Activated T-cell treated with anti-CD3 and anti-CD28 coated beads, Interleukin-2, amount 50 U/mL, for 4 hours (primary cell): ENCODE results near the gene TRIM3. TPM values are rescaled to one million over a fixed set of nuclear protein-coding genes. Genes with fewer than 3 reads are reported as not detected.
A peak's percentile ranks its signal among the peaks of the same experiment; 100 is the strongest.

Experiments
- ATAC-seq, 2 donors: fragments of 200-7000 bp; cut with Tn5 transposase; one replicate each; pipeline ENCODE4 v1.10.0; 2021
- DNase-seq: peaks from one replicate; pipeline ENCODE4 v3.0.0-alpha.2; 2020
- H3K27me3 Mint-ChIP-seq: one replicate; pipeline ENCODE4 v1.8.0; 2021; ENCODE audit warnings: low read depth, mixed read lengths
- H3K36me3 Mint-ChIP-seq: one replicate; pipeline ENCODE4 v1.8.0; 2022; ENCODE audit warnings: mixed read lengths; ENCODE audit not compliant: insufficient read depth
- H3K4me1 Mint-ChIP-seq: one replicate; pipeline ENCODE4 v1.8.0; 2021; ENCODE audit warnings: low read depth, mixed read lengths
- H3K4me3 Mint-ChIP-seq: one replicate; pipeline ENCODE4 v1.8.0; 2021; ENCODE audit warnings: mild to moderate bottlenecking, moderate library complexity, mixed read lengths
- H3K9me3 Mint-ChIP-seq: one replicate; pipeline ENCODE4 v1.8.0; 2021; ENCODE audit warnings: mixed read lengths
- total RNA-seq, 3 donors: library from RNA; stranded (reverse); gene quantifications; one replicate each; pipeline ENCODE4 v1.2.1, GENCODE V29; 2021

Gene TRIM3
- total RNA-seq, 3 donors from 2014 or later: 3.2 to 4.3 (median 3.6) TPM

- DNase-seq (no peak), ATAC-seq (no peak)
- peaks cover 20% of the 10 kb centered on the region for H3K4me1 Mint-ChIP-seq
- peaks cover 22% of the 10 kb centered on the region for H3K36me3 Mint-ChIP-seq
- H3K27me3 Mint-ChIP-seq: no peaks in the 10 kb centered on the region
- H3K4me3 Mint-ChIP-seq: no peak overlapping the region
- no peaks in the 10 kb centered on the region for H3K9me3 Mint-ChIP-seq
Observed at GRCh38 chr11:6486938-6487337, 13.2 kb upstream of the TRIM3 start.

DNA sequence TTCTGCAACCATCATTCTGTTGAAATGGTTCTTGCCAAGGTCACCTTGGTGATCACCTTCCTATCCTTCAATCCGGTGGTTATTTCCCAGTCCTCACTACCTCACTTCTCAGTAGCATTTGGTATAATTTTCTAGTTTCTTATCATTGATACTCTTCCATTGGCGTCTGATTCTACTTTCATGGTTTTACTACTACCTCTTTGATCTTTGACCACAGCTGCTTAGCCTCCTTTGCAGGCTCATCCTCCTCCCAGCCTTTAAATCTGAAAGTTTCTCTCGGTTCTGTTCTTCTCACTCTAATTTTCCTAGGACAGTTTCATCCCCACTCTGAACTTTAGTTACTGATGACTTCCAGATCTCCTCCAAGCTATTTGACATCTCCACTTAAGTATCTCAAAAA is 12.5 kb upstream of the TRIM3 start:
- Mint-ChIP-seq H3K4me1 (peaks cover 20% of the 10 kb centered on the region), H3K4me3 (no peak overlapping the region), H3K27me3 (no peaks in the 10 kb centered on the region), H3K36me3 (peaks cover 22% of the 10 kb centered on the region), H3K9me3 (no peaks in the 10 kb centered on the region)
- ATAC-seq: no peak
- DNase-seq: no peak

DNA sequence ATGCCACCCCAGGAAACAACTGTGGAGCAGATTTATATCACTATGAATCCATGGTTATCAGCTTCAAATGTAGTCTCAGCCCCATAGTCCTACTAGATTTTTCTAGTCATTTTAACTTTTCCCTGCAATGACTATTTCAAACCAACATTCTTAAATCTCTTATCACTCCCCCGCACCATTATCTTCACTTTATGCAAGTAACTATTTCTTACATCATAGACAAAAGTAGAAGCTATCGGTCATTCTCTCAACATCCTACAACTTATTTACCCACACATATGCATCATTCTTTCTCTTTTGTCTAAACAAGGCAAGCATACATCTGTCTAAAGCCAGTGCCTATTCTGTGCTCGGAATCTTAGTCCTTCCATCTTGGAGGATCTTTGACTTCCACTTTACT is 11.9 kb upstream of the TRIM3 start:
- Mint-ChIP-seq H3K4me1 (peaks cover 23% of the 10 kb centered on the region), H3K9me3 (no peaks in the 10 kb centered on the region), H3K4me3 (no peak overlapping the region), H3K27me3 (no peaks in the 10 kb centered on the region), H3K36me3 (peaks cover 22% of the 10 kb centered on the region)
- DNase-seq (no peak), ATAC-seq (no peak)

GRCh38 chr11:6483015-6483414 is 9.3 kb upstream of the TRIM3 start:
- H3K4me3 Mint-ChIP-seq: peak overlapping the region; percentile 86
- peaks cover 16% of the 10 kb centered on the region for H3K36me3 Mint-ChIP-seq
- DNase-seq: no peak
- no peaks in the 10 kb centered on the region for H3K27me3 Mint-ChIP-seq
- no peaks in the 10 kb centered on the region for H3K9me3 Mint-ChIP-seq
- no peak for ATAC-seq
- peaks cover 31% of the 10 kb centered on the region for H3K4me1 Mint-ChIP-seq

DNA sequence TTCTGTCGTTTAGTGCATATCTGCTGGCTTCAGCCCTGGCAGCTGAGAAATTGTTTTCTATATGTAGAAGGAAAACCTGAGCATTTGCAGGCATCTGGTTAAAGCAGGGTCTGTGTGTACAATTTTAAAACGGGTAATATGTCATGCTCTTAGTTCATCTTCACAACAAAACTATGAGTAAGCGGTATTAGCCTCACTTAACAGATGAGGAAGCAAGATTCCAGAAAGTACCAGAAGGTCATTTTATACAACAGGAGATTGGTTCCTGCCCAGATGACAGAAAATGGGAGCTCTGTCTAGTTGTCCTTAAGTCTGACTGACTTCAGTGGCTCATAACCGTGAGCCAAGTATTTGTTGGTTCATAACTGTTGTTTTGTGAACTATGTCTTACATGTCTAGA is 8.7 kb upstream of the TRIM3 start:
- Mint-ChIP-seq H3K9me3 (no peaks in the 10 kb centered on the region), H3K4me3 (peak overlapping the region; percentile 86)

GRCh38 chr11:6481924-6482275 is 8.2 kb upstream of the TRIM3 start:
- Mint-ChIP-seq H3K36me3 (peaks cover 22% of the 10 kb centered on the region), H3K4me3 (peak overlapping the region; percentile 86), H3K27me3 (no peaks in the 10 kb centered on the region)

More for the DNA sequence above, 8.7 kb upstream of the TRIM3 start:
- peaks cover 20% of the 10 kb centered on the region for H3K36me3 Mint-ChIP-seq
- H3K27me3 Mint-ChIP-seq: no peaks in the 10 kb centered on the region
- no peak for ATAC-seq
- H3K4me1 Mint-ChIP-seq: peaks cover 31% of the 10 kb centered on the region
- DNase-seq: no peak

DNA sequence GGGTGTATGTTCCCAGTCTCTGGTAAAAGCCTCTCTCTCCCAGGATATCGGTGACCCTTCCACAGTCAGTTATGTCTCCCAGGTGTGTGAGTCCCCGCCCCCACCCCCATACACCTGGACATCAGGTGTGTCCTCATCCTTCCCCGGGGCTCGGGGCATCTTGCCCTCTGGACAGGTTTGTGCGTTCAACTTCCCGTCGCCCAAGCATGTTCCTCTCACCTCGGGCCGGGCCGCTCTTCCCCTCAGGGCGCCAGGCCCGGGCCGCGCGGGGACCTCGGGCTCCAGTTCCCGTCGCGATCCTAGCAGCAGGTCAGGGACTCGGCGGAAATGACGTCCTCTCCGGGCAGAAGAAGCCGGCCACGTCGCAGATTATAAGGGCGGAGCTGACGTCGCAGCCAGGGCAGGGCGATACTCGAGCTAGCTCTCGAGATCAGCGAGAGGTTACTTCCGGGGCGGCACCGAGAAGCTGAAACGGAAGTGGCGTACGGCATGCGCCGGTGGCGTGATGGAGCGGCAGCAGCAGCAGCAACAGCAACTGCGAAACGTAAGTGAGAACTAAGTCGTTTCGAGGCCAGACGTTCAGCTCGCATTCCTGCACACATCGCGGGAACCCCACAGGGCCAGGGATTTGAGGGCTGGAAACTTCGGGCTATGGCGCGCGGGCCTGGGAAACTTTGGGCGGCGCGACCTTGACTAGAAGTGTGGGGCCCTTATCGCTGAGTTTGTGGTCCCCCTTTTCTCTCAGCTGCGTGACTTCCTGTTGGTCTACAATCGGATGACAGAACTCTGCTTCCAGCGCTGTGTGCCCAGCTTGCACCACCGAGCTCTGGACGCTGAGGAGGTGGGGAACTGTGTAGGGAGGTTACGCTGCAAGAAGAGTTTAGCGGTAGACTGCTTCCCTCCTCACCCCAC is 7.5 kb upstream of the TRIM3 start, which contains the start of the genes ARFIP2 and TIMM10B:
TSS of gene ARFIP2 (minus strand) at position 320 of the 912 bp plus-strand sequence. CDS start 910 bp downstream, outside the sequence.
TSS of gene TIMM10B (plus strand) at position 490 of the 912 bp plus-strand sequence. CDS start at position 506, 16 bp downstream.
- peak within 1 kb of the TSS; percentile 86 for H3K4me3 Mint-ChIP-seq
- H3K27me3 Mint-ChIP-seq: no peaks in the 10 kb centered on the region
- H3K9me3 Mint-ChIP-seq: no peaks in the 10 kb centered on the region
- H3K4me1 Mint-ChIP-seq: peaks cover 31% of the 10 kb centered on the region
- DNase-seq (peak; percentile 94), ATAC-seq (peak; percentile 97 to 98)
- peaks cover 25% of the 10 kb centered on the region for H3K36me3 Mint-ChIP-seq

More at GRCh38 chr11:6481924-6482275, 8.2 kb upstream of the TRIM3 start:
- Mint-ChIP-seq H3K9me3 (no peaks in the 10 kb centered on the region), H3K4me1 (peaks cover 31% of the 10 kb centered on the region)
- DNase-seq: no peak
- peak in 1 of 2 donors; percentile 4 for ATAC-seq

DNA sequence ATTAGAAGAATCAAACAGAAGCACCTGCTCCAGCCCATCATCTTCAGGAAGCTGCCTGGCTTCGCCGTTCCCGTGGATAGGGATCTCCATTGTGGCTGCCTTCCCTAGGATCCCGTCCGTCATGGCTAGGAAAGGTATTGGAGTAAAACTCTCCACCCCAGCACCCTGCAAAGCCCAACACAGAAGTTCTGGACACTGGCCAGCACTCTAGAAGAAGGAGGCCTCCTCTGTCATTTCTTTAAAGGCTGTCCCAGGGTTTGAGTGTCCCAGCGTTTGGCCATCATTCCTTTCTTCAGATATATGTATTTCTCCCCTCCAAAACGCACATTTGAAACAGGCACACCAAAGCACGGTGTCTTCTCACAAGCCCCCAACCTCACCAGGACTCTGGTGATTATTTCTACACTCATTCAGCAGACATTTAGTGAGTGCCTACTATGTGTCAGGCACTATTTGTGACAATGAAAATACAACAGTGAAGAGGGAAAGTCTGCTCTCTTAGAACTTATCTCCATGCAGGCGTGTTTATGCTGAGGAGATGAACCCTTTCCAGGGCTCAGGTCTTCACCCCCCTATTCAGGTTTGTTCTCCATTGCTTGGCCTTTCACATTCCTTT is 6.7 kb upstream of the TRIM3 start:
- no peak for DNase-seq

DNA sequence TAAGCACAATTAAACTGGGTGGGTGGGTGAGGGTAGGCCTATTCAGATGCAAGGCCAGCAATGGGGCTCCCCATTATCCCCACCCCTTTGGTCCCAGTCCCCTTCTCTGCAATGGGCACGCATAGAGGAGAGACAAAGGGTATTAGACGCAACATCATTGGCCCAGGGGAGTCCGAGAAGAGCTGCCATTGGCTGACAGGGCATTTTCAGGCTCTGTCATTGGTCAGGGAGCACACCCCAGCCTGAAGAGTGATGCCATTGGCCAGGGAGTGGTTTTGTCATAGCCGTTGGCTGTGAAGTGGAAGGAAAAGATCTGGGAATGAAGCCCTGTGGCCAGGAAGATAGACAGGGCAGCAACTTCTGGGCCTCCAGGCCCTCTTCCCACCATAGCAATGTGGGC is 2.8 kb upstream of the TRIM3 start:
- H3K36me3 Mint-ChIP-seq: peaks cover 11% of the 10 kb centered on the region
- peaks cover 37% of the 10 kb centered on the region for H3K4me1 Mint-ChIP-seq
- H3K9me3 Mint-ChIP-seq: no peaks in the 10 kb centered on the region
- DNase-seq (no peak), ATAC-seq (no peak)
- H3K27me3 Mint-ChIP-seq: no peaks in the 10 kb centered on the region
- no peak overlapping the region for H3K4me3 Mint-ChIP-seq

More for the DNA sequence above, 6.7 kb upstream of the TRIM3 start:
- peaks cover 31% of the 10 kb centered on the region for H3K4me1 Mint-ChIP-seq
- no peaks in the 10 kb centered on the region for H3K9me3 Mint-ChIP-seq
- no peaks in the 10 kb centered on the region for H3K27me3 Mint-ChIP-seq
- ATAC-seq: no peak
- peak overlapping the region; percentile 86 for H3K4me3 Mint-ChIP-seq
- H3K36me3 Mint-ChIP-seq: peaks cover 25% of the 10 kb centered on the region

GRCh38 chr11:6475936-6476335 is 2.2 kb upstream of the TRIM3 start:
- no peak for DNase-seq
- peak overlapping the region; percentile 10 for H3K4me3 Mint-ChIP-seq
- no peaks in the 10 kb centered on the region for H3K9me3 Mint-ChIP-seq
- peaks cover 11% of the 10 kb centered on the region for H3K36me3 Mint-ChIP-seq
- peaks cover 37% of the 10 kb centered on the region for H3K4me1 Mint-ChIP-seq
- H3K27me3 Mint-ChIP-seq: no peaks in the 10 kb centered on the region
- no peak for ATAC-seq

- Mint-ChIP-seq H3K36me3 (peaks cover 11% of the 10 kb centered on the region), H3K9me3 (no peaks in the 10 kb centered on the region), H3K4me1 (peaks cover 30% of the 10 kb centered on the region), H3K27me3 (no peaks in the 10 kb centered on the region), H3K4me3 (peak overlapping the region; percentile 76)
- DNase-seq (no peak), ATAC-seq (no peak)
Observed at GRCh38 chr11:6474806-6475500, 1.2 kb upstream of the TRIM3 start.

- H3K27me3 Mint-ChIP-seq: no peaks in the 10 kb centered on the region
- ATAC-seq (peak in 1 of 2 donors; percentile 2), DNase-seq (no peak)
- H3K4me3 Mint-ChIP-seq: peak overlapping the region; percentile 76
- no peaks in the 10 kb centered on the region for H3K9me3 Mint-ChIP-seq
- peaks cover 25% of the 10 kb centered on the region for H3K4me1 Mint-ChIP-seq
- peaks cover 11% of the 10 kb centered on the region for H3K36me3 Mint-ChIP-seq
Observed at GRCh38 chr11:6474413-6474792, 662 bp upstream of the TRIM3 start.

GRCh38 chr11:6472934-6473333 is 807 bp downstream of the TRIM3 start:
- Mint-ChIP-seq H3K4me1 (peaks cover 22% of the 10 kb centered on the region), H3K36me3 (peaks cover 8% of the 10 kb centered on the region), H3K27me3 (no peaks in the 10 kb centered on the region), H3K4me3 (peak overlapping the region; percentile 67), H3K9me3 (no peaks in the 10 kb centered on the region)
- ATAC-seq (no peak), DNase-seq (no peak)

DNA sequence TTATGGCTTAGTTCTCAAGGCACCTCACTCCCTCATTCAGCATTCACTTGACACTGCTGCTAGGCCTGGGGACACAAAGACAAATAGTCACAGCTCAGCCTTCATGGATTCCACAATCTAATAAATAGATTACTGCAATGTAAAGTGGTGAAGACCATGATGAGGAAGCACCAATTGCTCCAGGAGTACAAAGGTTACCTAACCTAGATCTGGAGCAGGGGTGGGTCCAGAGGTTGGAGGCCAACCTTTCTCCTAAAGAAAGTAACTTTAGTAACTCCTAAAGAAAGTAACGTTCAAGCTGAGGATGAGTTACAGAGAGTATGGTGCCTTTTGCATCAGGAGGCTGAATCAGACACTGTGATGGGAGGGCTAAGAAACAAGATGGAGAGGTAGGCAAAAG is 4.1 kb downstream of the TRIM3 start:
- H3K4me1 Mint-ChIP-seq: peaks cover 22% of the 10 kb centered on the region
- DNase-seq: no peak
- H3K9me3 Mint-ChIP-seq: no peaks in the 10 kb centered on the region
- no peaks in the 10 kb centered on the region for H3K36me3 Mint-ChIP-seq
- ATAC-seq: no peak
- H3K4me3 Mint-ChIP-seq: no peak overlapping the region
- no peaks in the 10 kb centered on the region for H3K27me3 Mint-ChIP-seq
